Stimulated activated CD4-positive, alpha-beta T cell treated with anti-CD3 and anti-CD28 coated beads, Interleukin-15, amount 100 ng/mL, for 1 hour (primary cell): ENCODE measurements around the gene CLDN14.

Experiments used
- DNase-seq, 2 donors: peaks; one replicate each; pipeline ENCODE4 v3.0.0-alpha.2; 2020; ENCODE audit warnings: low read depth in 1 of 2, low spot score in 1 of 2

The CLDN14 gene

GRCh38 chr21:36472377-36472776, 7.5 kb downstream of the CLDN14 start:
- DNase-seq, result no peak

GRCh38 chr21:36471254-36471723, 8.6 kb downstream of the CLDN14 start:
- no peak for DNase-seq

GRCh38 chr21:36470294-36470693, 9.6 kb downstream of the CLDN14 start:
- DNase-seq, result no peak

- no peak for DNase-seq
These were observed 13.8 kb downstream of the CLDN14 start for GRCh38 chr21:36466061-36466511.

- DNase-seq, result no peak
These were observed 14.4 kb downstream of the CLDN14 start for GRCh38 chr21:36465478-36465877.

GRCh38 chr21:36464590-36464989, 15.3 kb downstream of the CLDN14 start:
- no peak for DNase-seq

GRCh38 chr21:36463991-36464390, 15.9 kb downstream of the CLDN14 start:
- DNase-seq, result no peak

- no peak for DNase-seq
These were observed 16.7 kb downstream of the CLDN14 start for GRCh38 chr21:36463204-36463603.

- DNase-seq, result no peak
These were observed 17.9 kb downstream of the CLDN14 start for GRCh38 chr21:36461918-36462486.

GRCh38 chr21:36461277-36461917, 18.5 kb downstream of the CLDN14 start:
- no peak for DNase-seq

- no peak for DNase-seq
These were observed 19.1 kb downstream of the CLDN14 start for GRCh38 chr21:36460866-36461265.

- DNase-seq, result no peak
These were observed 20.8 kb downstream of the CLDN14 start for GRCh38 chr21:36459098-36459497.

GRCh38 chr21:36456729-36457414, 23.1 kb downstream of the CLDN14 start:
- DNase-seq, result no peak

- DNase-seq, result no peak
These were observed 25.2 kb downstream of the CLDN14 start for GRCh38 chr21:36454706-36455105.

GRCh38 chr21:36454093-36454531, 25.8 kb downstream of the CLDN14 start:
- DNase-seq, result no peak

- no peak for DNase-seq
These were observed 27.6 kb downstream of the CLDN14 start for GRCh38 chr21:36452281-36452825.

- no peak for DNase-seq
These were observed 28.4 kb downstream of the CLDN14 start for GRCh38 chr21:36451506-36451905.

GRCh38 chr21:36450511-36450910, 29.4 kb downstream of the CLDN14 start:
- no peak for DNase-seq

- no peak for DNase-seq
These were observed 33.6 kb downstream of the CLDN14 start for GRCh38 chr21:36446301-36446700.

- DNase-seq, result no peak
These were observed 38.2 kb downstream of the CLDN14 start for GRCh38 chr21:36441715-36442114.

- DNase-seq, result no peak
These were observed 42.2 kb downstream of the CLDN14 start for GRCh38 chr21:36437745-36438128.
